ENCODE results near the gene RPL19.

The RPL19 gene

DNA sequence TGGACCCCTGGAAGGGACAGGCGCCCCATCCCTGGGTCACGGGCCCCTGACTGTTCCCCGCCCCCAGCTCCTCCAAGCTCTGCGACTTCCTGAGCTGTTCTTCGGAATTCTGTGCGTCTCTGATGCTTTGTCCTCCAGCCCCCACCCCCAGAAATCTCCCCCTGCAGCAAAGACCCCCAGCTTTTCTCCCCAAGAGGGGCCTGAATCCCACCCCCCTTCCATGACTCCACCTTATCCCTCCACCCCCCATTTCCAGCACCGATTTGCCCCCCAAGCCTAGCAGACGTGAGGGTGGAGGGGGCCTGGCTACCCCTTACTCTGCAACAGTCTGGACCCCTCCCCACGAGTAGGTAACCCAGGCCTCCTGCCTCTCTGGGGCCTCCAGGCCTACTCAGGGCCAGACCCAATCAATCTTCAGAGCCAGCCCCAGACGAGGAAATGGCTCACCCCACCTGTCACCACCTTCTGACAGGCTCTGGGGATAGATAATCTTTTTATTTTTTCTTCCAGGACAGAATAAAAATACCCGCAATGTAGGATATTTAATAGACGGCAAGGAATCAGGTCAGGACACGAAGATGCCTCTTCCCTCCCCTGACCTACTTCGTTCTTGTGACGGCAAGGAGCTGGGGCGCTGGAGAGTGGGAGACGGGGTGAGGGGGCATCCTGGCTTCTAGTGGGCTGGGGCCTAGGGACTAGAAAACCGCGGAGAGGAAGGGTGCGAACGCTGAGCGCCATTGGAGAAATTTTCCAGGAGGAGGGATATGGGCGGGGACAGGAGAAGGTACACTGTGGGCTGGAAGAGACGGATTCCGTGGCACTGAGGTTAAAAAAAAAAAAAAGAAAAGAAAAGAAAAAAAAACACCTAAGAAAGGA, 47.9 kb upstream of the RPL19 start:
- no peaks in the 10 kb centered on the region; the same call in 1 of the 2 replicates for H3K36me3 ChIP-seq (ENCODE audit: insufficient read depth, low read length)
- H3K79me2 ChIP-seq (ENCODE audit: insufficient read depth, low read length), result no peaks in the 10 kb centered on the region
- TF ChIP-seq, protein P1, sequence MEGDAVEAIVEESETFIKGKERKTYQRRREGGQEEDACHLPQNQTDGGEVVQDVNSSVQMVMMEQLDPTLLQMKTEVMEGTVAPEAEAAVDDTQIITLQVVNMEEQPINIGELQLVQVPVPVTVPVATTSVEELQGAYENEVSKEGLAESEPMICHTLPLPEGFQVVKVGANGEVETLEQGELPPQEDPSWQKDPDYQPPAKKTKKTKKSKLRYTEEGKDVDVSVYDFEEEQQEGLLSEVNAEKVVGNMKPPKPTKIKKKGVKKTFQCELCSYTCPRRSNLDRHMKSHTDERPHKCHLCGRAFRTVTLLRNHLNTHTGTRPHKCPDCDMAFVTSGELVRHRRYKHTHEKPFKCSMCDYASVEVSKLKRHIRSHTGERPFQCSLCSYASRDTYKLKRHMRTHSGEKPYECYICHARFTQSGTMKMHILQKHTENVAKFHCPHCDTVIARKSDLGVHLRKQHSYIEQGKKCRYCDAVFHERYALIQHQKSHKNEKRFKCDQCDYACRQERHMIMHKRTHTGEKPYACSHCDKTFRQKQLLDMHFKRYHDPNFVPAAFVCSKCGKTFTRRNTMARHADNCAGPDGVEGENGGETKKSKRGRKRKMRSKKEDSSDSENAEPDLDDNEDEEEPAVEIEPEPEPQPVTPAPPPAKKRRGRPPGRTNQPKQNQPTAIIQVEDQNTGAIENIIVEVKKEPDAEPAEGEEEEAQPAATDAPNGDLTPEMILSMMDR (IDR thresholded peaks at IDR 0.05; ENCODE audit: borderline replicate concordance, extremely low read depth, low read length, poor library complexity, severe bottlenecking), result no peak
- no peak for TF ChIP-seq EZH2 (IDR thresholded peaks at IDR 0.05; ENCODE audit: borderline replicate concordance, low read depth, low read length, severe bottlenecking)
- H3K9ac ChIP-seq (ENCODE audit: low read depth, low read length), result peak overlapping the region; percentile 84
- peaks cover 33% of the 10 kb centered on the region for H3K4me1 ChIP-seq (ENCODE audit: insufficient read depth, low read length)
- H3K4me2 ChIP-seq (ENCODE audit: insufficient read depth, low read length), result peak overlapping the region; percentile 100
- H3K27ac ChIP-seq (ENCODE audit: low read length), result peak overlapping the region; percentile 87
- peak overlapping the region; percentile 34 to 74; a peak in 3 of 4 replicates for H3K4me3 ChIP-seq (ENCODE audit: low read depth in 1 of 2, low read length in 2 of 2)
- ATAC-seq (ENCODE audit: insufficient read depth, low read depth) (no peak), DNase-seq (no peak)
- no peaks in the 10 kb centered on the region for H4K20me1 ChIP-seq (ENCODE audit: insufficient read depth, low read length)
- no peaks in the 10 kb centered on the region for H3K9me3 ChIP-seq (ENCODE audit: insufficient read depth, low read length, severe bottlenecking)
- peak overlapping the region; percentile 99 for H2AFZ ChIP-seq (ENCODE audit: low read depth, low read length)
- peaks cover 20% of the 10 kb centered on the region for H3K27me3 ChIP-seq (ENCODE audit: insufficient read depth, low read length, poor library complexity)

DNA sequence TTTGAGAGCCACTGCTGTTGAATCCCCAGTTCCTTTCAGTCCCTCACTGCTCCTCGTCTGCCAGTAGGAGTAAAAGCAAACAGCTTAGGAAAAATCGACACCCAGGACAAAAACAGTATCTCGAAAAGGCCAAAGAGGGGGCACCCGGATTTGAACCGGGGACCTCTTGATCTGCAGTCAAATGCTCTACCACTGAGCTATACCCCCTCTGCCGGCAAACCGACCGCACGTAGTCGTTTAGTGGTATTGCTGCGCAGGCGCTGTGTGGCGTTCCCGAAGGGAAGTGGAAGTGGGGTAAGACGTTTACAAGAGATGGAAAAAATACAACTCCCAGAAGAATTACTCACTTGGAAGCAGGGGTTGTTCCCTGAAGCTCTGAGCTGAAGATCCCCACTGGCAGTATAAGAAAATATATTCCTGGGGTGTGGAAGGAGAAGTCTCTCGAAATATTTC, 46.5 kb upstream of the RPL19 start:
- TF ChIP-seq, protein P1 (IDR thresholded peaks at IDR 0.05; ENCODE audit: borderline replicate concordance, extremely low read depth, low read length, poor library complexity, severe bottlenecking), result peak; percentile 23
- TF ChIP-seq EZH2 (IDR thresholded peaks at IDR 0.05; ENCODE audit: borderline replicate concordance, low read depth, low read length, severe bottlenecking), result no peak
- H2AFZ ChIP-seq (ENCODE audit: low read depth, low read length), result peak overlapping the region; percentile 99
- peaks cover 33% of the 10 kb centered on the region for H3K4me1 ChIP-seq (ENCODE audit: insufficient read depth, low read length)
- DNase-seq (peak; percentile 89), ATAC-seq (ENCODE audit: insufficient read depth, low read depth) (peak; percentile 58)
- no peaks in the 10 kb centered on the region; the same call in 1 of the 2 replicates for H3K36me3 ChIP-seq (ENCODE audit: insufficient read depth, low read length)
- no peaks in the 10 kb centered on the region for H3K9me3 ChIP-seq (ENCODE audit: insufficient read depth, low read length, severe bottlenecking)
- H3K27ac ChIP-seq (ENCODE audit: low read length), result peak overlapping the region; percentile 87
- no peaks in the 10 kb centered on the region for H4K20me1 ChIP-seq (ENCODE audit: insufficient read depth, low read length)
- H3K27me3 ChIP-seq (ENCODE audit: insufficient read depth, low read length, poor library complexity), result peaks cover 20% of the 10 kb centered on the region
- no peaks in the 10 kb centered on the region for H3K79me2 ChIP-seq (ENCODE audit: insufficient read depth, low read length)
- H3K4me2 ChIP-seq (ENCODE audit: insufficient read depth, low read length), result peak overlapping the region; percentile 100
- H3K9ac ChIP-seq (ENCODE audit: low read depth, low read length), result peak overlapping the region; percentile 84
- peak overlapping the region; percentile 34 to 74 for H3K4me3 ChIP-seq (ENCODE audit: low read depth in 1 of 2, low read length in 2 of 2)

DNA sequence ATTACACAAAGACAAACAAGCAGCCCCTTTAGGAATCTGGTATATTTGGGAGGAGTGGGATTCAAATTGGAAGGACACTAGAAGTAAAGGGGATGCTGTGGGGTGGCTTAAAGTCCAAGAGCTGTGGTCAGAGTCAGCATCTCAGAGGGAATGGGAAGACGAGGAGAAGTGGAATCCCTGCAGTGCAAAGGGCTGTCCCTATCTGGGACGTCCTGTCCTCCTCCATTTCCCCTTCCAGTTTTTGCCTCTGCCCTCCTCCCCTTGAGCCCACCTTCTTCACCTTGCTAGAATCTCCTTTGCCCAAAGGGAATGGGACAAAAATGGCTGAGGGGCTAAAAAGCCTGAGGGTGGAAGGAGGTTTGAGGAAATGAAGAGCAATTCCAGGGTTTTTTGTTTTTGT, 44.4 kb upstream of the RPL19 start:
- TF ChIP-seq, protein P1 (IDR thresholded peaks at IDR 0.05; ENCODE audit: borderline replicate concordance, extremely low read depth, low read length, poor library complexity, severe bottlenecking), result no peak
- TF ChIP-seq EZH2 (IDR thresholded peaks at IDR 0.05; ENCODE audit: borderline replicate concordance, low read depth, low read length, severe bottlenecking), result no peak
- no peak overlapping the region for H3K4me3 ChIP-seq (ENCODE audit: low read depth in 1 of 2, low read length in 2 of 2)
- H2AFZ ChIP-seq (ENCODE audit: low read depth, low read length), result no peak overlapping the region
- no peaks in the 10 kb centered on the region for H4K20me1 ChIP-seq (ENCODE audit: insufficient read depth, low read length)
- no peak for DNase-seq
- H3K9ac ChIP-seq (ENCODE audit: low read depth, low read length), result no peak overlapping the region
- H3K79me2 ChIP-seq (ENCODE audit: insufficient read depth, low read length), result no peaks in the 10 kb centered on the region
- peaks cover 33% of the 10 kb centered on the region for H3K4me1 ChIP-seq (ENCODE audit: insufficient read depth, low read length)
- peaks cover 7% of the 10 kb centered on the region for H3K27me3 ChIP-seq (ENCODE audit: insufficient read depth, low read length, poor library complexity)
- H3K36me3 ChIP-seq (ENCODE audit: insufficient read depth, low read length), result no peaks in the 10 kb centered on the region; the same call in 1 of the 2 replicates
- ATAC-seq (ENCODE audit: insufficient read depth, low read depth), result no peak
- H3K4me2 ChIP-seq (ENCODE audit: insufficient read depth, low read length), result no peak overlapping the region
- no peaks in the 10 kb centered on the region for H3K9me3 ChIP-seq (ENCODE audit: insufficient read depth, low read length, severe bottlenecking)
- H3K27ac ChIP-seq (ENCODE audit: low read length), result no peak overlapping the region
